IgD-negative memory B cell (primary cell): ENCODE results near the gene ATP6AP2. TPM values are rescaled to one million over a fixed set of nuclear protein-coding genes. Genes with fewer than 3 reads are reported as not detected.

ENCODE experiments used
- H3K27ac Mint-ChIP-seq, 3 donors: one replicate each; pipeline ENCODE4 v1.8.0; 2020 to 2022; ENCODE audit warnings: mild to moderate bottlenecking in 3 of 3, mixed read lengths in 3 of 3, moderate library complexity in 1 of 3
- H3K27me3 Mint-ChIP-seq: one replicate; pipeline ENCODE4 v1.8.0; 2021; ENCODE audit warnings: mixed read lengths
- H3K36me3 Mint-ChIP-seq: one replicate; pipeline ENCODE4 v1.8.0; 2020; ENCODE audit warnings: mild to moderate bottlenecking, mixed read lengths
- H3K4me1 Mint-ChIP-seq, 3 donors: one replicate each; pipeline ENCODE4 v1.8.0; 2020 to 2022; ENCODE audit warnings: mixed read lengths in 3 of 3, mild to moderate bottlenecking in 1 of 3
- H3K4me3 Mint-ChIP-seq, 4 donors: one replicate each; pipeline ENCODE4 v1.8.0; 2020 to 2022; ENCODE audit warnings: mild to moderate bottlenecking in 4 of 4, mixed read lengths in 4 of 4, moderate library complexity in 3 of 4
- H3K9me3 Mint-ChIP-seq, 3 donors: one replicate each; pipeline ENCODE4 v1.8.0; 2020 to 2021; ENCODE audit warnings: mixed read lengths in 3 of 3, mild to moderate bottlenecking in 1 of 3
- polyA plus RNA-seq: library from polyadenylated mRNA; unstranded; fragments of 300-500 nt; fragmentation: Illumina TruSeq; gene quantifications from one replicate; pipeline ENCODE4 v1.2.3, GENCODE V29; 2021

ATP6AP2 gene
- polyA plus RNA-seq, 1 donor from 2014 or later: 118 TPM

GRCh38 chrX:40646489-40647306 is 65.9 kb downstream of the ATP6AP2 start:
- Mint-ChIP-seq H3K4me3 (peak overlapping the region; percentile 89 to 99 (median 92)), H3K27ac (peak overlapping the region; percentile 95 to 97 (median 97)), H3K9me3 (no peaks in the 10 kb centered on the region), H3K27me3 (no peaks in the 10 kb centered on the region), H3K36me3 (peaks cover under 1% of the 10 kb centered on the region), H3K4me1 (peaks cover 30 to 32% (median 30%) of the 10 kb centered on the region in 3 donors)

- Mint-ChIP-seq H3K4me1 (peaks cover 25 to 29% (median 27%) of the 10 kb centered on the region in 3 donors), H3K36me3 (peaks cover 1% of the 10 kb centered on the region)
These were observed 66.8 kb downstream of the ATP6AP2 start, which contains the start of gene CXorf38 for GRCh38 chrX:40647307-40648197. CXorf38 (minus strand) TSS chrX:40647561; CDS start chrX:40647520, 41 bp downstream.

GRCh38 chrX:40651620-40652223 is 71.0 kb downstream of the ATP6AP2 start:
- Mint-ChIP-seq H3K9me3 (no peaks in the 10 kb centered on the region), H3K36me3 (peaks cover 4% of the 10 kb centered on the region), H3K27me3 (no peaks in the 10 kb centered on the region), H3K4me1 (peaks cover 5 to 12% (median 8%) of the 10 kb centered on the region in 3 donors), H3K27ac (peak overlapping the region in 2 of 3 donors; percentile 3 to 37), H3K4me3 (no peak overlapping the region)

More at GRCh38 chrX:40647307-40648197, 66.8 kb downstream of the ATP6AP2 start, which contains the start of gene CXorf38:
- Mint-ChIP-seq H3K27me3 (no peaks in the 10 kb centered on the region), H3K27ac (peak within 1 kb of the TSS; percentile 95 to 97 (median 97)), H3K9me3 (no peaks in the 10 kb centered on the region), H3K4me3 (peak within 1 kb of the TSS; percentile 89 to 99 (median 92))

GRCh38 chrX:40652664-40653063 is 71.9 kb downstream of the ATP6AP2 start:
- Mint-ChIP-seq H3K36me3 (peaks cover 4% of the 10 kb centered on the region), H3K4me1 (peaks cover 4 to 8% (median 6%) of the 10 kb centered on the region in 3 donors), H3K9me3 (no peaks in the 10 kb centered on the region), H3K27me3 (no peaks in the 10 kb centered on the region), H3K4me3 (no peak overlapping the region), H3K27ac (no peak overlapping the region)

GRCh38 chrX:40653535-40653934 is 72.8 kb downstream of the ATP6AP2 start:
- no peak overlapping the region for H3K27ac Mint-ChIP-seq
- no peaks in the 10 kb centered on the region for H3K9me3 Mint-ChIP-seq
- no peak overlapping the region for H3K4me3 Mint-ChIP-seq
- no peaks in the 10 kb centered on the region for H3K27me3 Mint-ChIP-seq
- peaks cover 3 to 6% (median 5%) of the 10 kb centered on the region in 3 donors for H3K4me1 Mint-ChIP-seq
- H3K36me3 Mint-ChIP-seq: peaks cover 5% of the 10 kb centered on the region

Other genes starting within 250 kb of the ATP6AP2 start
- gene MPC1L, start 42.5 kb downstream of the ATP6AP2 start, polyA plus RNA-seq: not detected
- 35.3 TPM for gene CXorf38, start 66.6 kb downstream of the ATP6AP2 start, polyA plus RNA-seq
- gene MED14, start 154.6 kb downstream of the ATP6AP2 start, polyA plus RNA-seq: 10.3 TPM